Hepatocyte (in vitro differentiated cells): ENCODE measurements around the gene ZNF628. TPM values are rescaled to one million over a fixed set of nuclear protein-coding genes. Genes with fewer than 3 reads are reported as not detected.

Source experiments
- DNase-seq: peaks from one replicate; pipeline ENCODE4 v3.0.0-alpha.2; 2016; ENCODE audit warnings: low spot score
- H2AFZ ChIP-seq: fragments of 200-600 bp; sonication (generic); 2 replicates; pipeline ENCODE4 v1.6.0; 2016; ENCODE audit warnings: antibody characterized with exemption, mild to moderate bottlenecking
- H3K27ac ChIP-seq: fragments of 200-600 bp; sonication (generic); 2 replicates; pipeline ENCODE4 v1.5.1; 2016; ENCODE audit warnings: mild to moderate bottlenecking
- H3K27me3 ChIP-seq: fragments of 200-600 bp; sonication (generic); 2 replicates; pipeline ENCODE4 v1.6.1; 2016
- H3K36me3 ChIP-seq: fragments of 200-600 bp; sonication (generic); replicated peaks from 2 replicates; pipeline ENCODE4 v1.5.1; 2016; ENCODE audit warnings: low read depth; ENCODE audit not compliant: insufficient read depth
- H3K4me1 ChIP-seq: fragments of 200-600 bp; sonication (generic); 2 replicates; pipeline ENCODE4 v1.5.1; 2016; ENCODE audit warnings: mild to moderate bottlenecking, moderate library complexity; ENCODE audit not compliant: insufficient read depth
- H3K4me2 ChIP-seq: fragments of 200-600 bp; sonication (generic); 2 replicates; pipeline ENCODE4 v1.6.0; 2016
- H3K4me3 ChIP-seq: fragments of 200-600 bp; sonication (generic); 2 replicates; pipeline ENCODE4 v1.5.1; 2016; ENCODE audit warnings: mild to moderate bottlenecking
- H3K79me2 ChIP-seq: fragments of 200-600 bp; sonication (generic); 2 replicates; pipeline ENCODE4 v1.6.0; 2017; ENCODE audit warnings: mild to moderate bottlenecking
- H3K9me2 ChIP-seq: fragments of 200-600 bp; sonication (generic); replicated peaks from 2 replicates; pipeline ENCODE4 v1.6.0; 2017; ENCODE audit warnings: mild to moderate bottlenecking; ENCODE audit not compliant: insufficient read depth
- H3K9me3 ChIP-seq: fragments of 200-600 bp; sonication (generic); 2 replicates; pipeline ENCODE4 v1.5.1; 2016; ENCODE audit warnings: low read depth, mild to moderate bottlenecking
- H4K20me1 ChIP-seq: fragments of 200-600 bp; sonication (generic); 2 replicates; pipeline ENCODE4 v1.6.0; 2016; ENCODE audit warnings: mild to moderate bottlenecking; ENCODE audit not compliant: insufficient read depth, poor library complexity, severe bottlenecking
- CTCF ChIP-seq: fragments of 200-600 bp; sonication (generic); IDR thresholded peaks from 2 replicates; pipeline ENCODE4 v1.5.1; 2016; ENCODE audit warnings: antibody characterized with exemption, mild to moderate bottlenecking; ENCODE audit not compliant: poor library complexity
- EZH2 ChIP-seq: fragments of 200-600 bp; sonication (generic); IDR thresholded peaks from 2 replicates; pipeline ENCODE4 v1.6.1; 2016; ENCODE audit warnings: antibody characterized with exemption, mild to moderate bottlenecking, borderline replicate concordance
- EZH2phosphoT487 ChIP-seq: fragments of 200-600 bp; sonication (generic); IDR thresholded peaks from one replicate; pipeline ENCODE4 v1.6.1; 2018; ENCODE audit warnings: antibody characterized with exemption, mild to moderate bottlenecking, low read depth, moderate library complexity; ENCODE audit not compliant: unreplicated experiment, severe bottlenecking
- WGBS: methylation state at CpG from one replicate; pipeline ENCODE4 v1.1.6; 2016; ENCODE audit warnings: low lambda C conversion rate; ENCODE audit errors: missing lambda C conversion rate; 5-methylcytosine and 5-hydroxymethylcytosine counted together
- polyA plus RNA-seq: library from polyadenylated mRNA; unstranded; fragments of >200 nt; fragmentation: Nextera tagmentation; extraction: Ambion mirVana; gene quantifications from 2 replicates; pipeline ENCODE4 v1.2.1, GENCODE V29; 2016
- total RNA-seq: library from RNA; depleted of rRNA; stranded (reverse); fragments of >200 nt; gene quantifications from 2 replicates; pipeline ENCODE4 v1.2.3, GENCODE V29; 2014

The ZNF628 gene
- total and polyA plus RNA-seq, 2 experiments from 2014 or later = 1.2 to 4.7 TPM

DNA sequence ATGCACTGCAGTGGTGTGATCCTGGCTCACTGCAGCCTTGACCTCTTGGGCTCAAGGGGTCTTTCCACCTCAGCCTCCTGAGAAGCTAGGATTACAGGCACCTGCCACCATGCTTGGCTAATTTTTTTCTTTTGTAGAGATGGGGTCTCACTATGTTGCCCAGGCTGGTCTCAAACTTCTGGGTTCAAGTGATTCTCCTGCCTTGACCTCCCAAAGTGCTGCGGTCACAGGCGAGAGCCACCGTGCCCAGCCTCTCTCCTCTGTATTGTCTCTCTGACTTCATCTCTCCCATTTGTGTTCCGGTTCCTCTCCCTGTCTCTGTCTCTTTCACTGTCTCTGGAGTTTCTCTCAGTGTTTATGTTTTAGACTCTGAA is 10.2 kb upstream of the ZNF628 start:
- Histone ChIP-seq H3K79me2 (no peaks in the 10 kb centered on the region), H3K36me3 (no peaks in the 10 kb centered on the region), H4K20me1 (no peaks in the 10 kb centered on the region), H3K4me2 (no peak overlapping the region), H3K4me3 (no peak overlapping the region), H3K4me1 (peaks cover 4% of the 10 kb centered on the region), H3K9me3 (no peaks in the 10 kb centered on the region), H3K27ac (no peak overlapping the region), H3K9me2 (no peaks in the 10 kb centered on the region), H2AFZ (no peak overlapping the region), H3K27me3 (no peaks in the 10 kb centered on the region)
- 91% methylated on average over 4 of the region's 4 CpGs for WGBS
- no peak for DNase-seq
- TF ChIP-seq CTCF = no peak
- no peak for TF ChIP-seq EZH2phosphoT487
- no peak for TF ChIP-seq EZH2

DNA sequence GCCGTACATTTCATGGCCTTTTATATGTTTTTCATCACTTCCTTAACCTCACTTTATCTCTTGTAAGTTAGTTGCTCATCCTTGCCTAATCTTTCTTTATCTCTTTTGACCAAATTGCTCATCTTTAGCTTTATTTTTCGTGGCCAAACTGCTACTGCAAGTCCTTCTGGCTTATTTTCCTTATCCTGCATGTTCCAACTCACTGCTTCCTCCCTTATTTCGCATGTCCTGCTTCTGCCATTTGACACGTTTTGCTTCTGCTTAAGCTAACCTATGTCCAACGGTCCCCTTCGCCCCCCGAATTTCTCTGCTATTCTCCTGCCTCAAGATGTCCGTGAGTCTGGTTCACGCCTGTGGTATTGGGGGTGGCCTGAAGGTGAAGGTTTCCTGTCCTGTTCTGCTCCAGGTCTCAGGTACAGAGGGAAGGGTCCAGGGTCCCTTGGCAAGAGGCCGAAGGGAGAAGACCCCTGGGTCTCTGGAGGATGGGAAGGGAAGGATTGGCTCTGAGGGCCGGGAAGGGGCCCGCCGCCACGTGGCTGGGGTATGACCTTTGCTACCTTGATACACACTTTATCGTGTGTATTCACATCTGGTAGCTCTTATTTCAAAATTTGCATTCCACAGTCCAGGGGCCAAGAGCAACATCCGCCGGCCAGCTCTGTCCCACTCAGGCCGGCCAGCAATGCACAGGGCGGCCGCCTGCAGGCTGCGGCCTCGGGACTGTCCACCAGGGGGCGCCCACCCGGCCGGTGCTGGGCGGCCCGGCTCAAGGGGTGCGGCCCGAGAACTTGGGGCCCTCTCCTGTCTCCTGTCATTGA is 9.0 kb upstream of the ZNF628 start:
- no peaks in the 10 kb centered on the region for H3K79me2 ChIP-seq
- H3K36me3 ChIP-seq = no peaks in the 10 kb centered on the region
- TF ChIP-seq CTCF = peak; percentile 98
- no peak for TF ChIP-seq EZH2phosphoT487
- TF ChIP-seq EZH2 = no peak
- H3K4me2 ChIP-seq = no peak overlapping the region
- WGBS = 41% methylated on average over 29 of the region's 29 CpGs
- H3K27me3 ChIP-seq = no peaks in the 10 kb centered on the region
- no peaks in the 10 kb centered on the region for H4K20me1 ChIP-seq
- H3K4me3 ChIP-seq = no peak overlapping the region
- H3K4me1 ChIP-seq = peaks cover 4% of the 10 kb centered on the region
- H3K9me3 ChIP-seq = no peaks in the 10 kb centered on the region
- no peak overlapping the region for H3K27ac ChIP-seq
- peak; percentile 76 for DNase-seq
- no peaks in the 10 kb centered on the region for H3K9me2 ChIP-seq
- no peak overlapping the region for H2AFZ ChIP-seq

GRCh38 chr19:55468054-55468393 is 8.4 kb upstream of the ZNF628 start:
- no peaks in the 10 kb centered on the region for H3K27me3 ChIP-seq
- H2AFZ ChIP-seq = no peak overlapping the region
- H3K9me3 ChIP-seq = no peaks in the 10 kb centered on the region
- H3K4me3 ChIP-seq = no peak overlapping the region
- WGBS = 42% methylated on average over 4 of the region's 4 CpGs
- no peaks in the 10 kb centered on the region for H3K79me2 ChIP-seq
- H3K9me2 ChIP-seq = no peaks in the 10 kb centered on the region
- no peak for DNase-seq
- peaks cover 4% of the 10 kb centered on the region for H3K4me1 ChIP-seq
- TF ChIP-seq CTCF (no peak), EZH2phosphoT487 (no peak), EZH2 (no peak)
- H3K27ac ChIP-seq = no peak overlapping the region
- H4K20me1 ChIP-seq = no peaks in the 10 kb centered on the region
- H3K36me3 ChIP-seq = no peaks in the 10 kb centered on the region
- no peak overlapping the region for H3K4me2 ChIP-seq

GRCh38 chr19:55471266-55471665 is 5.2 kb upstream of the ZNF628 start:
- Histone ChIP-seq H2AFZ (no peak overlapping the region), H3K4me2 (no peak overlapping the region), H3K36me3 (no peaks in the 10 kb centered on the region), H3K27me3 (no peaks in the 10 kb centered on the region), H3K27ac (no peak overlapping the region), H3K9me2 (no peaks in the 10 kb centered on the region), H3K79me2 (no peaks in the 10 kb centered on the region), H3K4me1 (peaks cover 10% of the 10 kb centered on the region), H3K4me3 (no peak overlapping the region), H3K9me3 (no peaks in the 10 kb centered on the region), H4K20me1 (no peaks in the 10 kb centered on the region)
- 91% methylated on average over 13 of the region's 13 CpGs for WGBS
- DNase-seq = no peak
- TF ChIP-seq CTCF = no peak
- TF ChIP-seq EZH2phosphoT487 = no peak
- TF ChIP-seq EZH2 = no peak
